ENCODE measurements around the gene PPP1R12C. TPM values are rescaled to one million over a fixed set of nuclear protein-coding genes. Genes with fewer than 3 reads are reported as not detected.
"Not testable (repeated sequence)": the region's sequence is repeated elsewhere in the genome, so short reads cannot be mapped to it uniquely, and the experiment has no call there.

PPP1R12C gene
- total RNA-seq, 1 donor = 55.0 TPM

DNA sequence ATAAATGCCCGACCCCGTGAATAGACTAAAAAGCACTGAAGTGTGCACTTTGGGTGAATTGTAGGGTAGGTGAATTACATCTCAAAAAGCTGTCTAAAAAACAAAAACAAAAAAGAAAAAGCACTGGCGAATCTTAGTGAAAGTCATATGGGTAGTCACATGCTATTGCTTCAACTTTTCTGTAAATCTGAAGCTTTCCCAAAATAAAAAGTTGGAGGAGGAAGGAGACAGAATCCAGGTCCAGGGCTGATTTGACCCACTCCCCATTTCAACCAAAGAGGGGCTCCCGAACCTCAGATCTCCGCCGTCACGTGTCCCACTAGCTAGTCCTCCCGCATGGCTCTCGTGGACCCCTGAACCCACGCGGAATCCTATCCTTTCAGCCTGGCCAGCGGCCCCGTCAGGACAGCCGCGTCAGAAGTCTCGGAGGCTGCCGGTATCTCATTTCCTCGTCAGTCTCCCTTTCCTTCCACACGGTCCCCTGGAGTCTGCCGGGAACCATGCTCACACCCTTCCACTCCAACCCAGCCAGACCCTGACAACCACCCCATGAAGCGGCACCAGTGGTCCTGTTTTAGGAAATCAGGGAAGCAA lies 6.1 kb downstream of the PPP1R12C start:
- peak; percentile 60 for DNase-seq (ENCODE audit: insufficient read length, low spot score, missing footprints)
- Histone ChIP-seq H3K79me2 (ENCODE audit: insufficient read depth, low read length) (peaks cover 80% of the 10 kb centered on the region), H4K20me1 (ENCODE audit: insufficient read depth, low read length) (peaks cover 50% of the 10 kb centered on the region), H3K36me3 (ENCODE audit: insufficient read depth, low read length) (peaks cover 15% of the 10 kb centered on the region), H2AFZ (ENCODE audit: low read length) (no peak overlapping the region), H3K4me1 (ENCODE audit: insufficient read depth, low read length) (peaks cover 8% of the 10 kb centered on the region), H3K27ac (ENCODE audit: low read depth, low read length) (no peak overlapping the region), H3K4me3 (ENCODE audit: insufficient read depth, low read length) (no peak overlapping the region), H3K4me2 (ENCODE audit: insufficient read depth, low read length) (no peak overlapping the region), H3K9me3 (ENCODE audit: low read depth, low read length) (no peaks in the 10 kb centered on the region), H3K27me3 (ENCODE audit: insufficient read depth, low read length) (no peaks in the 10 kb centered on the region)
- TF ChIP-seq, protein P1, sequence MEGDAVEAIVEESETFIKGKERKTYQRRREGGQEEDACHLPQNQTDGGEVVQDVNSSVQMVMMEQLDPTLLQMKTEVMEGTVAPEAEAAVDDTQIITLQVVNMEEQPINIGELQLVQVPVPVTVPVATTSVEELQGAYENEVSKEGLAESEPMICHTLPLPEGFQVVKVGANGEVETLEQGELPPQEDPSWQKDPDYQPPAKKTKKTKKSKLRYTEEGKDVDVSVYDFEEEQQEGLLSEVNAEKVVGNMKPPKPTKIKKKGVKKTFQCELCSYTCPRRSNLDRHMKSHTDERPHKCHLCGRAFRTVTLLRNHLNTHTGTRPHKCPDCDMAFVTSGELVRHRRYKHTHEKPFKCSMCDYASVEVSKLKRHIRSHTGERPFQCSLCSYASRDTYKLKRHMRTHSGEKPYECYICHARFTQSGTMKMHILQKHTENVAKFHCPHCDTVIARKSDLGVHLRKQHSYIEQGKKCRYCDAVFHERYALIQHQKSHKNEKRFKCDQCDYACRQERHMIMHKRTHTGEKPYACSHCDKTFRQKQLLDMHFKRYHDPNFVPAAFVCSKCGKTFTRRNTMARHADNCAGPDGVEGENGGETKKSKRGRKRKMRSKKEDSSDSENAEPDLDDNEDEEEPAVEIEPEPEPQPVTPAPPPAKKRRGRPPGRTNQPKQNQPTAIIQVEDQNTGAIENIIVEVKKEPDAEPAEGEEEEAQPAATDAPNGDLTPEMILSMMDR (IDR thresholded peaks at IDR 0.05; ENCODE audit: extremely low read depth, low read depth, low read length) = no peak

DNA sequence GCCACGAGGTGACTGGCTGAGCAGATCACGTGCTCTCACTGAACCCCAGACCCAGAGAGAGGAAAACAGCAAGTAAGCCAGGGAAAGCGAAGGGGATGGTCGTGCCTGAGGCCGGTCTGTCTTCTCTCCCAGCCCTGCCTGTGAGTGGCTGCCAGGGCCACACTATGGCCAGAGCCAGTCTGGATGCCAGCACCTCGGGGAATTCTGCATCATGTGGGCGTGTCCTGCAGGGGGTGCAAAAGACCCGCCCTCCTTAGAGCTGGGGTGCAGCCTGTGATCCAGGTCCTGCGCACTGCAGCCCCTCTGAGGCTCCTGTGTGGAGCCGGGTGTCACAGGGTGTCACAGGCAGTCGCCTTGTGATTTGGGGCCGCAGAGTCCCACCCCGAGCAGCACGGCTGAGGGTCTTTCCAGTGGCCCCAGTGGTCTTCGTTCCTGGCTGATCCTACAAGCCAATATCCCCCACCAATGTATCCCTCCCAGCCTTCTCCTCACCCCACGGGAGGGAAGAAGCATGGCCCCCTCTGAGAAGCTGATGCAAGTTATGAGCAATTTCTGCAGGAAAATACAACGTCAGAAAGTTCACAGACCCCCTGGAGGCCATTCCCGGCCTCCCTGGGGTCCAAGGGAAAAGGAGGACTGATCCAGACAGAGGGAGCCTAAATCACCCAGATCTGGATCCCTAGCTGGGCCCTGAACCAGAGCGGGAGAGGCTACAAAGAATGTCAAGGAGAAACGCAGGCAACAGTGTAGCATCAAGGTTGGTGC lies 7.7 kb downstream of the PPP1R12C start:
- H3K9me3 ChIP-seq (ENCODE audit: low read depth, low read length) = no peaks in the 10 kb centered on the region
- peak; percentile 60 for DNase-seq (ENCODE audit: insufficient read length, low spot score, missing footprints)
- no peaks in the 10 kb centered on the region for H3K27me3 ChIP-seq (ENCODE audit: insufficient read depth, low read length)
- peaks cover 45% of the 10 kb centered on the region for H4K20me1 ChIP-seq (ENCODE audit: insufficient read depth, low read length)
- peaks cover 15% of the 10 kb centered on the region for H3K36me3 ChIP-seq (ENCODE audit: insufficient read depth, low read length)
- no peak overlapping the region for H3K27ac ChIP-seq (ENCODE audit: low read depth, low read length)
- H3K79me2 ChIP-seq (ENCODE audit: insufficient read depth, low read length) = peaks cover 78% of the 10 kb centered on the region
- H3K4me2 ChIP-seq (ENCODE audit: insufficient read depth, low read length) = no peak overlapping the region
- H2AFZ ChIP-seq (ENCODE audit: low read length) = no peak overlapping the region
- TF ChIP-seq, protein P1 (IDR thresholded peaks at IDR 0.05; ENCODE audit: extremely low read depth, low read depth, low read length) = no peak
- H3K4me3 ChIP-seq (ENCODE audit: insufficient read depth, low read length) = no peak overlapping the region
- H3K4me1 ChIP-seq (ENCODE audit: insufficient read depth, low read length) = no peaks in the 10 kb centered on the region

DNA sequence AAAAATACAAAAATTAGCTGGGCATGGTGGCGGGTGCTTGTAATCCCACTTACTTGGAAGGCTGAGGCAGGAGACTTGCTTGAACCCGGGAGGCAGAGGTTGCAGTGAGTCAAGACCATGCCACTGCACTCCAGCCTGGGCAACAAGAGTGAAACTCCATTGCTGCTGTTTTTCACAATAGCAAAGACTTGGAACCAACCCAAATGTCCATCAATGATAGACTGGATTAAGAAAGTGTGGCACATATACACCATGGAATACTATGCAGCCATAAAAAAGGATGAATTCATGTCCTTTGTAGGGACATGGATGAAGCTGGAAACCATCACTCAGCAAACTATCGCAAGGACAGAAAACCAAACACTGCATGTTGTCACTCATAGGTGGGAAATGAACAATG lies 10.2 kb downstream of the PPP1R12C start:
- H3K4me1 ChIP-seq (ENCODE audit: insufficient read depth, low read length); H2AFZ ChIP-seq (ENCODE audit: low read length); H3K4me2 ChIP-seq (ENCODE audit: insufficient read depth, low read length); DNase-seq (ENCODE audit: insufficient read length, low spot score, missing footprints); H3K27ac ChIP-seq (ENCODE audit: low read depth, low read length); H3K4me3 ChIP-seq (ENCODE audit: insufficient read depth, low read length); H3K9me3 ChIP-seq (ENCODE audit: low read depth, low read length); H3K27me3 ChIP-seq (ENCODE audit: insufficient read depth, low read length): not testable (repeated sequence)
- Histone ChIP-seq H4K20me1 (ENCODE audit: insufficient read depth, low read length) (peaks cover 28% of the 10 kb centered on the region), H3K36me3 (ENCODE audit: insufficient read depth, low read length) (peaks cover 30% of the 10 kb centered on the region), H3K79me2 (ENCODE audit: insufficient read depth, low read length) (peaks cover 65% of the 10 kb centered on the region)

DNA sequence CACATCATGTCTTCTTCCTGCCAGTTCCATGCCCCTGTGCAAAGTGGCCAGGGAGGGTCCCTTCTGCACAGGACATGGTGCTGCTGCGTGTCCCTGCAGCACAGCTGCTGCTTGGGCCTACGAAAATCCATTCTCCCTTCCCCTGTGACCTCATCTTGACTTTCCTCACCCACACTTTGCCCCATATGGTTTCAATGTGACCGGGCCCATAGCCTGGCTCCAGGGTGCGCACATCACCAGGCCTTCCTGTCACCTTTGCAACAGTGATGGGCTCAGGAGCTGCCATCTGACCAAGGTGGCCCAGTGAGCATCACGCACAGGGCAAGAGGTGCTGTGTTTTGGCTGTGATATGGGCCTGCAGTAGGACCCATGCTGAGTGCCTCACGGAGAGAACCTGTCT lies 10.8 kb downstream of the PPP1R12C start:
- H3K27ac ChIP-seq (ENCODE audit: low read depth, low read length) = no peak overlapping the region
- no peak overlapping the region for H2AFZ ChIP-seq (ENCODE audit: low read length)
- no peak overlapping the region for H3K4me2 ChIP-seq (ENCODE audit: insufficient read depth, low read length)
- DNase-seq (ENCODE audit: insufficient read length, low spot score, missing footprints) = no peak
- no peaks in the 10 kb centered on the region for H3K27me3 ChIP-seq (ENCODE audit: insufficient read depth, low read length)
- TF ChIP-seq, protein P1 (IDR thresholded peaks at IDR 0.05; ENCODE audit: extremely low read depth, low read depth, low read length) = no peak
- H4K20me1 ChIP-seq (ENCODE audit: insufficient read depth, low read length) = peaks cover 23% of the 10 kb centered on the region
- peaks cover 3% of the 10 kb centered on the region for H3K9me3 ChIP-seq (ENCODE audit: low read depth, low read length)
- no peak overlapping the region for H3K4me3 ChIP-seq (ENCODE audit: insufficient read depth, low read length)
- peaks cover 33% of the 10 kb centered on the region for H3K36me3 ChIP-seq (ENCODE audit: insufficient read depth, low read length)
- peaks cover 60% of the 10 kb centered on the region for H3K79me2 ChIP-seq (ENCODE audit: insufficient read depth, low read length)
- no peaks in the 10 kb centered on the region for H3K4me1 ChIP-seq (ENCODE audit: insufficient read depth, low read length)

All from osteoblast (primary cell).